ENCODE results near the gene EIF2B5. TPM values are rescaled to one million over a fixed set of nuclear protein-coding genes. Genes with fewer than 3 reads are reported as not detected.
A peak's percentile ranks its signal among the peaks of the same experiment; 100 is the strongest.

Gene EIF2B5
- total RNA-seq, 1 donor from 2014 or later, result 32.2 TPM

DNA sequence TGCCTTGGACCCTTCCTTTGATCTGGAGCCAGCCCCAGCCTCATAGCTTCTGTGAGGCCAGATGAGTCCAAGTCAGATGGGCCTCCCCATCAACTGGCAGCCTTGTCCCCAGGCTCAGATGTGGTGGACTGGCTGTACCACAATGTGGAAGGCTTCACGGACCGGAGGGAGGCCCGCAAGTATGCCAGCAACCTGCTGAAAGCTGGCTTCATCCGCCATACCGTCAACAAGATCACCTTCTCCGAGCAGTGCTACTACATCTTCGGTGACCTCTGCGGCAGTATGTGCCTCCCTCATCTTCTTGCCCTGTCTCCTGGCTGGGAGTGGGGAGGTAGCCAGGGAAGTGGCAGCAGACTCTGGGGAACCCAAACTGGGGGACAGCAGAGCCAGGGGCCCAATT lies 32.6 kb downstream of the EIF2B5 start:
- DNase-seq (ENCODE audit: missing footprints), result no peak
- ATAC-seq, result no peak
- intact Hi-C loops (cut with DNase I), result no loop called here

DNA sequence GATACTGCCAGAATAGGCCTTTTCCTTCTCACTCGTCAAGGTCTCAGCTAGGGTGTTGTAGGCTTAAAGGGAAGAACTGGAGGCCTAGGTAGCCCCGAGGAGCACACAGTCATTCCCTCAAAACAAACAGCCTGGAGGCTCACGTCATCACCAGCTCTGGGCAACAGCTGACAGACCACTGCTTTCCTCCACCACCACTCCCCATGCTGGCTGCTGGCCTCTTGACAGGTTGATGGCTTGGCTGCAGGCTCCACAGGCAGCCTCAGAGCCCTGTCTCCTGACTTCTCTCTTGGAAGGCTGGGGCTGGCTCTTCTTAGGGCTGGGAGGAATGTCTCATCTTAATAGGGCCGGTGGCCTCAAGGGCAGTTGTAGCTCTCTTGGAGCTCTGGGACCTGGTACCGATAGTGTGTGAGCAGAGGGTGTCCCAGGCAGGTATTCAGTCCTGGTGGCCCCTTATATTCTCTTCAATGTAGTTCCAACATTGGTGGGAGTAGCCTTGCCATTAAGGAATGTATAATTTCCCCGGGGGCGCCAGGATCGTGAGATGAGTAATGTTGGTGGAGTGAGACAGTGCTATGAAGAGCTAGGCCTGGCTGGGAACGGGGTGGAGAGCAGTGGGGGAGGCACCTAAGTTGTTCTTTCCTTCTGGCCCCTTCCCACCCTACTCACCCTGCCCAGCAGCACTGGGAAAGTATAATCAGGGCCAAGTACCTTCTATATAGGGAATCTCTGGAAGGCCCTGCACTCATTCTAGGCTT lies 33.4 kb downstream of the EIF2B5 start:
- ATAC-seq (no peak), DNase-seq (ENCODE audit: missing footprints) (no peak)
- intact Hi-C loops (cut with DNase I), result no loop called here

DNA sequence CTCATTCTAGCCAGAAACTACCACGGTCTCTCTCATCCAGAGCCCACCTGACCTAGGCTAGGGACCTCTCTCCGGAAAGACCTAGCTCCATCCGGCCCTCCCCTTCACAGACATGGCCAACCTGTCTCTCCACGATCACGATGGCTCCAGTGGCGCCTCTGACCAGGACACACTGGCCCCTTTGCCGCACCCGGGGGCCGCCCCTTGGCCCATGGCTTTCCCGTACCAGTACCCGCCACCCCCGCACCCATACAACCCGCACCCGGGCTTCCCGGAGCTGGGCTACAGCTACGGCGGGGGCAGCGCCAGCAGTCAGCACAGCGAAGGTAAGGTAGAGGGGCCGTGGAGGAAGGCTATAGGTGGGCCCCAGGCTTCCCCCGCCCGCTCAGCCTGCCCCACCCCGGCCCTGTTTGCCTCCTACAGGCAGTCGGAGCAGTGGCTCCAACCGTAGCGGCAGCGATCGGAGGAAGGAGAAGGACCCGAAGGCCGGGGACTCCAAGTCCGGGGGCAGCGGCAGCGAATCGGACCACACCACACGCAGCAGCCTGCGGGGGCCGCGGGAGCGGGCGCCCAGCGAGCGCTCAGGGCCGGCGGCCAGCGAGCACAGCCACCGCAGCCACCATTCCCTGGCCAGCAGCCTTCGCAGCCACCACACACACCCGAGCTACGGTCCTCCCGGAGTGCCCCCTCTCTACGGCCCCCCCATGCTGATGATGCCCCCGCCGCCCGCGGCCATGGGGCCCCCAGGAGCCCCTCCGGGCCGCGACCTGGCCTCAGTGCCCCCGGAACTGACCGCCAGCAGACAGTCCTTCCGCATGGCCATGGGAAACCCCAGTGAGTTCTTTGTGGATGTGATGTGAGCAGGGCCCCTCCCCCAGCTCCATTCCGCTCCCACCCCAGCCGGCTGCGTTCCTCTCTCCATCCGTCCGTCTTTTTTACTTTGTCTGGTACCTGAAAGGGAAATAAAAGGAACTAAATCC lies 35.0 kb downstream of the EIF2B5 start:
- intact Hi-C loops (cut with DNase I), result no loop called here
- ATAC-seq (no peak), DNase-seq (ENCODE audit: missing footprints) (no peak)

GRCh38 chr3:184171562-184171961 lies 36.4 kb downstream of the EIF2B5 start:
- ATAC-seq (no peak), DNase-seq (ENCODE audit: missing footprints) (no peak)
- intact Hi-C loops (cut with DNase I), result no loop called here

DNA sequence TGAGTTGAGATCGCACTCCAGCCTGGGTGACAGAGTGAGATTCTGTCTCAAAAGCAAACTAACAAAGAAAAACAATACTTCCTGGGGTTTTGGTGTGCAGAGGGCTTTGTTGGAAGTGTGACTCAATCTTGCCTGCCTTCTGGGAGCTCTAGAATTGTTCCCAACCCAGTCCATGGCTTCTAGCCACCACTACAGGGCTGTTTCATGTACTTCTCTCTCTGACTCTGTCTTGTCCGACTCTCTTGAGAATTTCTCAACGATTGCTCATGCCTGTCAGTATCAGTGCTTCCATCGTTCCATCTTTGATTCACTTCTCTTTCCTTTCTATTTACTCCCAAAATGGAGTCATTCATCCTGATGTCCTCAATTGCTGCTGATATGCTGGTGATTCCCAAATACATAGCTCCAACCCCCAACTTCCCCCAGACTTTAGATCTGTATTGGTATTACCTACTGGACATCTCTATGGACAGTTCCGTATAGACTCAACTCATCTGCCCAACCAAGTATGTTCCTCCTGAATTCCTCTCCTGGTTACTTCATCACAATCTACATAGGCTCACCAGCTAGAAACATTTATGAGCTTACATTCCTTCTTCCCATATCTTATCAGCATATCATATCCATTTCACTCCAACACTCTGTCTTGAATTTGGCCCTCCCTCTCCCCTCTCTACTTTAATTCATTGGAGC lies 37.7 kb downstream of the EIF2B5 start:
- DNase-seq (ENCODE audit: missing footprints), result no peak
- intact Hi-C loops (cut with DNase I), result no loop called here
- no peak for ATAC-seq

DNA sequence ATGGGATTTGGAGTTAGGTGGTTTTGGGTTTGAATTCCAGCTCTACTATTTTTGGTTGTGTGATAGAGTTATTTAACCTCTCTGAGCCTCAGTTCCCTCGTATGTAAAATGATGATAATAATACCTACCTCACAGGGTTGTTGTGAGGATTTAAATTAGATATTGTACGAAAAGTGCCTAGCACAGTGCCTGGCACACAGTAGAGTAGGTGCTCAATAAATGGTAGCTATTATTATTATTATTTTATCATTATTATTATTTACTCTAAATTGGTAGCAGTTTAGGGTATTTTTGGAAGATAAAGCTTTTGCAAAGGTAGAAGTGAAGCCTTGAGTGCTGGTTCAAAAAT lies 38.2 kb downstream of the EIF2B5 start:
- intact Hi-C loops (cut with DNase I), result no loop called here
- DNase-seq (ENCODE audit: missing footprints) (no peak), ATAC-seq (no peak)

DNA sequence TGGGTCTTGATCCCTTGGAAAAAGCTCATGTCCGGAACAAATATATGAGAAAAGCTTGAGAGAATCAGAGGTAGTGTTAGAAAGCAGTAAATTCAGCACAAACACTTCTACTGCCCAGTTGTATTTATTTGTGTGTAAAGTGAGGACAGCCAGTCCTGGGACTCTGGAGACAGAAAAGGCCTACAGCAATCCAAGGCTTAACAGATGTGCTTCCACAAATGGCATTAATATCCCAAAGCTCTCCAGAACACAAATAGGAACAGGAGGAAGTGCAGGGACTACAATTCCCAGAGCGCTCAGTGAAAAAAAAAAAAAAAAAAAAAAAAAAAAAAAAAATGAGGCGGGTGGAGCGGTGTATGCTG lies 39.1 kb downstream of the EIF2B5 start:
- intact Hi-C loops (cut with DNase I), result loop anchor here (2.0 kb wide), 2 partner anchors 19 to 39 kb away; partner anchors contain the start of genes DVL3 and EIF2B5
- DNase-seq (ENCODE audit: missing footprints), result no peak
- ATAC-seq, result no peak

- DNase-seq (ENCODE audit: missing footprints) (peak; percentile 99), ATAC-seq (peak; percentile 95)
- intact Hi-C loops (cut with DNase I), result loop anchor here (2.0 kb wide), 2 partner anchors 20 to 40 kb away; partner anchors contain the start of genes DVL3 and EIF2B5
Measured at GRCh38 chr3:184174646-184175492, 39.7 kb downstream of the EIF2B5 start, which contains the start of gene AP2M1. AP2M1 (plus strand) TSS chr3:184174855; CDS start chr3:184176994, 2,139 bp downstream.

- DNase-seq (ENCODE audit: missing footprints) (no peak), ATAC-seq (no peak)
- intact Hi-C loops (cut with DNase I), result loop anchor here (2.0 kb wide), 2 partner anchors 21 to 41 kb away; partner anchors contain the start of genes DVL3 and EIF2B5
Measured at GRCh38 chr3:184175506-184175905, 40.3 kb downstream of the EIF2B5 start.

DNA sequence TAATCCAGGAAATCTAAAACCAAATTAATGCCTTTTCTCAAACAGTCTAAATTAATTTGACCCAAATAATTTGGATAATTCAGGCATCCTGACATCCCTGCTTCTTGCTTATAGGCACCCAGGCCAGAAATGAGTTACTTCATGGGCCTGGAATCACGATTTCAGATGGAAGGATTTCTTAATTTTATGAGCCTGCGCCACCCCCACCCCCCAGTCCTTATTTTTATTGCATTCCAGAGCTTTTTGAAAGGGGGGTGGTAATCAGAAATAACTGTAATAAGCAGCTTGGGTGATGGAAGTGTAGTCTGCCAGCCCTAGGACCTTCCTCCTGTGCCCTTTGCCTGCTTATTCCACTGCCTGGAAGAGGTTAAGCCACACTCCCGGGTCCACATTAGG lies 40.8 kb downstream of the EIF2B5 start:
- intact Hi-C loops (cut with DNase I), result loop anchor here (1.0 to 2.0 kb wide), 3 partner anchors 9 to 41 kb away; partner anchors contain the start of genes DVL3 and EIF2B5
- DNase-seq (ENCODE audit: missing footprints) (no peak), ATAC-seq (no peak)

GRCh38 chr3:184176377-184177330 lies 41.5 kb downstream of the EIF2B5 start:
- DNase-seq (ENCODE audit: missing footprints) (no peak), ATAC-seq (peak; percentile 8)
- intact Hi-C loops (cut with DNase I), result loop anchor here (1.0 kb wide), 1 partner anchor 9 kb away; no protein-coding TSS in a partner anchor

DNA sequence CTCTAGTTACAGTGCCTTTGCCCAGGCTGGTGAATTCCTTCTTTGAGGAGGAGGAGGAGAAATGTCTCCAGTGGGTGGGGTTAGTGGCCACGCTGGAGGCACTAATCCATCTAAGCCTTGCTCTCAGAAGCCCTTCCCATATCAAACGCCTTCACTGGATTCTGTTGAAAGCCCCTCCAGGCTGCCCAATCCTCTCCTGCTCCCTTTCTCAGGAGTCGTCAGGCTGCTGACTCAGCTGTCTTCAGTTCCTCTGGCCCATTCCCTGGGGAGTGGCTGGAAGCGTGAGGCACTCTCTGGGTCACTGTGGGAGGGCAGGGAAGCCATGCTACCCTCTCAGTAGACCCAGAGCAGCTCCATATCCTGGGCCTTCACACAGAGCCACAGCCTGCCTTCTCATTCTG lies 42.2 kb downstream of the EIF2B5 start:
- ATAC-seq, result no peak
- DNase-seq (ENCODE audit: missing footprints), result no peak
- intact Hi-C loops (cut with DNase I), result no loop called here

DNA sequence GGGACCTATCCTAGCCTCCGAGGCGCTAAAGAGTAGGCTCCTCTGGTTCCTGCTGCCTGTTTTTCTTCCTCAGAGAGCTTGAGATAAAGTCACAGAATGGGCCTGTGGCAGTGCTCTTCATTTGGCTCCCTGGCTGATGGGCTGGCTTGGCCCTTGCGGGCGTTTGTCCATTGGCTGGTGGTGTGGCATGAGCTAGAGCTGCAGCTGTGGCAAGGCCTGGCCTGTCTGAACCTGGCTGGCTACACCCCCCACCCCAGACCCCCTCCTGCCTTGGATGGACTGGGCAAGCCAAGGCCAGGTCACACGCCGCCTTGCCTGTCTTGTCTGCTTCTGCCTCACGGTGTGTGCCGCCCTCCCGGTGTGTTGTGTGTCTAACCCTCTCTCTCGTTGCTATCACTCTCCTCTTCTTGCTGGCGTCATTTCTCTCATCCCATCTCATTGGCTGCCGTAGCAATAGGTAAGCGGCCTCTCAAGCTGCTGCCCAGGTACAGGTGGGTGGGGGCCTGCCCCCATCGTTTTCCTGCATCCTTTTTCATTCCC lies 42.7 kb downstream of the EIF2B5 start:
- ATAC-seq, result no peak
- DNase-seq (ENCODE audit: missing footprints), result no peak
- intact Hi-C loops (cut with DNase I), result no loop called here

DNA sequence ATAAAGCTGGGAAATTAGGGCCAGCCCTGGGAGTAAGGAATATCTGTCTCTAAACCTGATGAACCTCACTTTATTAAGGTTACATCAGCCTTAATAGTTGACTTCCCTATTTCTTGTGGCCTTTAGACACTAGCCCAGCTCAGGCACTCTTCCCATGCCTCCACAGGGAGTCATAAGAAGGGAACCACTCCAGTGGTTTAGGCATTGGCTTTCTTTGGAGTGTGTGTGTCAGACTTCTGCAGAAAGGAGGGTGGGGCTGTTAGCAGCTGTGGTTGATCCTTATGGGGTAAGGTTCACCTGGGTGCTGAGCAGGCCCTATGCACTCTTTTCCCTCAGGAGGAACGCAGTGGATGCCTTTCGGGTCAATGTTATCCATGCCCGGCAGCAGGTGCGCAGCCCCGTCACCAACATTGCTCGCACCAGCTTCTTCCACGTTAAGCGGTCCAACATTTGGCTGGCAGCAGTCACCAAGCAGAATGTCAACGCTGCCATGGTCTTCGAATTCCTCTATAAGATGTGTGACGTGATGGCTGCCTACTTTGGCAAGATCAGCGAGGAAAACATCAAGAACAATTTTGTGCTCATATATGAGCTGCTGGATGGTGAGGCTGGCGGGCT lies 43.5 kb downstream of the EIF2B5 start:
- ATAC-seq, result no peak
- intact Hi-C loops (cut with DNase I), result no loop called here
- no peak for DNase-seq (ENCODE audit: missing footprints)

DNA sequence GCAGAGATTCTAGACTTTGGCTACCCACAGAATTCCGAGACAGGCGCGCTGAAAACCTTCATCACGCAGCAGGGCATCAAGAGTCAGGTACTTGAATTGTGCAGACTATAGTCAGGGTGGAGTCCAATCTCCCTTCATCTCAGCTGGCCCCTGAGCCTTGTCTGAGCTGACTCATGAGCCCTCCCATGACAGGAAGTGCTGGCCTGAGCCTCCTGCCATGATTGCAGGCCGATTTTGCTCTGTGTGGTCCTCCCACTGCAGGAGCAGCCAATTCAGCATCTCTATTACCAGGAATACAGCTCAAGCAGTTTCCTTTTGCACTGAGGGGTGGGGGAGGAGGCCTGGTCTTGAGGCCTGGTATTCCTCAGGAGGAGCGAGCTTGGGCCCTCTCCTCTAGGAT lies 45.0 kb downstream of the EIF2B5 start:
- intact Hi-C loops (cut with DNase I), result loop anchor here (10.0 kb wide), 1 partner anchor 165 kb away; the partner anchor contains the start of gene ABCC5
- ATAC-seq (no peak), DNase-seq (ENCODE audit: missing footprints) (no peak)

DNA sequence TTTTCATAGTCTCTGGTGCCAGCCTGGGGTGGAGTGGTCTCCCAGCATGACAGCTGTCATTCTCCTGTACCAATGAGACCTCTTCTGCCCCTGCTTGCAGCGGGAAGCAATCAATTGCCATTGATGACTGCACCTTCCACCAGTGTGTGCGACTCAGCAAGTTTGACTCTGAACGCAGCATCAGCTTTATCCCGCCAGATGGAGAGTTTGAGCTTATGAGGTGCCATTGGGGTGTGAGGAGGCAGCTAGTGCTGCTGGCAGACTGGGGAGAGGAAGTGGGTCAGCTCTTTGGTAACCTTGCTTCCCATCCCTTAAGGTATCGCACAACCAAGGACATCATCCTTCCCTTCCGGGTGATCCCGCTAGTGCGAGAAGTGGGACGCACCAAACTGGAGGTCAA lies 46.4 kb downstream of the EIF2B5 start:
- DNase-seq (ENCODE audit: missing footprints) (no peak), ATAC-seq (no peak)
- intact Hi-C loops (cut with DNase I), result loop anchor here (10.0 kb wide), 1 partner anchor 167 kb away; the partner anchor contains the start of gene ABCC5
